ENCODE measurements around the gene TRIM75. TPM values are rescaled to one million over a fixed set of nuclear protein-coding genes. Genes with fewer than 3 reads are reported as not detected.
"Not testable (repeated sequence)": the region's sequence is repeated elsewhere in the genome, so short reads cannot be mapped to it uniquely, and the experiment has no call there.

TRIM75 gene
- total RNA-seq, 2 donors from 2014 or later = not detected

DNA sequence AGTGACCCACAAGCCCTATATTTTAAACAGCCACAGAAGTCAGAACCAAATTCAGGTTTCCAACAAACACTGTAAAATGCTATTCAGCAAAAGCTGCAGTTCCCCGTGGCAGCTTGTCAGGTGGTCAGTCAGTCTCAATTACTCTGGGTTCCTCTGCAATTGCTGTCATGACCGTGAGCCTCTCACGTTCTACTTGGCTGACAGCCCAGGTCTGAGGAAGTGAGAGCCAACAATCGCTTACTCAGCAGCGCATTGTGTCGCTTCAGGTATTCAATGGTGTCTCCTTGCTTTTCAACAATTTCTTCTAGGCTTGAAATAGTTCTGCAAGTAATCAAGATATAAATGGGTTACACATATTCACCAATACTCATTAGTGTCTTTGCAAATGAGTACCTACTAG lies 25.8 kb downstream of the TRIM75 start:
- Histone ChIP-seq H3K27ac (no peak overlapping the region), H3K36me3 (no peaks in the 10 kb centered on the region), H3K4me1 (no peaks in the 10 kb centered on the region), H3K9ac (ENCODE audit: low read depth in 2 of 2, low read length in 2 of 2) (no peak overlapping the region), H3K9me3 (no peaks in the 10 kb centered on the region), H3K27me3 (no peaks in the 10 kb centered on the region), H3K4me3 (no peak overlapping the region)
- DNase-seq = peak; percentile 83
- TF ChIP-seq, protein P1, sequence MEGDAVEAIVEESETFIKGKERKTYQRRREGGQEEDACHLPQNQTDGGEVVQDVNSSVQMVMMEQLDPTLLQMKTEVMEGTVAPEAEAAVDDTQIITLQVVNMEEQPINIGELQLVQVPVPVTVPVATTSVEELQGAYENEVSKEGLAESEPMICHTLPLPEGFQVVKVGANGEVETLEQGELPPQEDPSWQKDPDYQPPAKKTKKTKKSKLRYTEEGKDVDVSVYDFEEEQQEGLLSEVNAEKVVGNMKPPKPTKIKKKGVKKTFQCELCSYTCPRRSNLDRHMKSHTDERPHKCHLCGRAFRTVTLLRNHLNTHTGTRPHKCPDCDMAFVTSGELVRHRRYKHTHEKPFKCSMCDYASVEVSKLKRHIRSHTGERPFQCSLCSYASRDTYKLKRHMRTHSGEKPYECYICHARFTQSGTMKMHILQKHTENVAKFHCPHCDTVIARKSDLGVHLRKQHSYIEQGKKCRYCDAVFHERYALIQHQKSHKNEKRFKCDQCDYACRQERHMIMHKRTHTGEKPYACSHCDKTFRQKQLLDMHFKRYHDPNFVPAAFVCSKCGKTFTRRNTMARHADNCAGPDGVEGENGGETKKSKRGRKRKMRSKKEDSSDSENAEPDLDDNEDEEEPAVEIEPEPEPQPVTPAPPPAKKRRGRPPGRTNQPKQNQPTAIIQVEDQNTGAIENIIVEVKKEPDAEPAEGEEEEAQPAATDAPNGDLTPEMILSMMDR (IDR thresholded peaks at IDR 0.05) = no peak
- intact Hi-C loops (cut with DNase I) = no loop called here

DNA sequence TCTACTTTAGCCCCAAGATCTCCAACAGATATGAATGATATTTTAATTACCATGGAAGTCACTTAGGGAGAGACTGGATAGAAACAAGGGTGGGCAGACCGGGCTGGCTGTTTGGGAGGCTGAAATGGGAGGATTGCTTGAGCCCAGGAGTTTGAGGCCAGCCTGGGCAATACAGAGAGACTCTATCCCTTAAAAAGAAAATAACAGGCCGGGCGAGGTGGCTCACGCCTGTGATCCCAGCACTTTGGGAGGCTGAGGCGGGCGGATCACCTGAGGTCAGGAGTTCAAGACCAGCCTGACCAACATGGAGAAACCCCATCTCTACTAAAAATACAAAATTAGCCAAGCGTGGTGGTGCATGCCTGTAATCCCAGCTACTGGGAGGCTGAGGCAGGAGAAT lies 31.1 kb downstream of the TRIM75 start:
- H3K27me3 ChIP-seq; H3K27ac ChIP-seq; H3K4me3 ChIP-seq; DNase-seq; H3K36me3 ChIP-seq; H3K9me3 ChIP-seq; H3K4me1 ChIP-seq; H3K9ac ChIP-seq (ENCODE audit: low read depth in 2 of 2, low read length in 2 of 2): not testable (repeated sequence)
- intact Hi-C loops (cut with DNase I) = loop anchor here (10.0 kb wide), 1 partner anchor 130 kb away; no protein-coding TSS in a partner anchor

DNA sequence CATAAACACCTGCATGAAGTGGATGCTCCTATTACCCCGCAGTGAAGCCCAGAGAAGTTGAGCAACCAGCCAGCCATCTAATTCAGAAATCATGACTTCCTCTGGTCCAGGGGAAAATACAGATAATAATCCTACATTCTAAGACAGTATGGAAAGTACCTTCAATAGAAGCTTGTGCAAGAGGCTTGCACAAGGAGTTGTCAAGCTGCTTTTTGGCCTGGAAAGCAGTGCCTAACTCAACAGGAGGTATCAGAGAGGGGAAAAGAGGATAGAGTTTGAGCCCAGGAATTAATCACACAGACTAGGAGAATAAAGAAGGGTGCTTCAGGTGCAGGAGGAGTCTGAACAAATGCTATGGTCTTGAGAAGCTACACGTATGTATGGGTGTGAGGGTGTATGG lies 32.3 kb downstream of the TRIM75 start:
- DNase-seq = no peak
- no peak overlapping the region for H3K9ac ChIP-seq (ENCODE audit: low read depth in 2 of 2, low read length in 2 of 2)
- no peak overlapping the region for H3K27ac ChIP-seq
- no peaks in the 10 kb centered on the region for H3K9me3 ChIP-seq
- intact Hi-C loops (cut with DNase I) = loop anchor here (10.0 kb wide), 1 partner anchor 131 kb away; no protein-coding TSS in a partner anchor
- H3K36me3 ChIP-seq = no peaks in the 10 kb centered on the region
- H3K4me3 ChIP-seq = no peak overlapping the region
- TF ChIP-seq, protein P1 (IDR thresholded peaks at IDR 0.05) = no peak
- H3K27me3 ChIP-seq = no peaks in the 10 kb centered on the region
- H3K4me1 ChIP-seq = no peaks in the 10 kb centered on the region

DNA sequence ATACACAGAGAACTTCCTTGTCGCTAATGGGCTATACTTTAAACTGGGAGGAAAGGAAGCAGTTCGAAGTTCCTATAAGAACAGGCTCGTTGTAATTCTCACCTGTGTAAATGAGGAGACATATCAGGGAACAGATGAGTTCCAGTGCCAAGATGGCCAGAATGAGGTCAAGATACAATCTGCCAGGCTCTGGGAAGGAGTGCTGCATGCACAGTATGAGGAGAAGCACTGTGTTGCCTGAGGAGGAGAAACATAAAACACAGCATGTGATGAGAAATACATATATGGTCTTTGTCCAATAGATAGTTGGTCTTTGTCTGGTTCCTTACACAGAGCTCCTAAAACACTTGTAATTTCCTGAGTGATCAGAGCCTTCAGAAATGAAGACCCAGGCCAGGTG lies 34.7 kb downstream of the TRIM75 start:
- no peaks in the 10 kb centered on the region for H3K36me3 ChIP-seq
- intact Hi-C loops (cut with DNase I) = loop anchor here (10.0 kb wide), 1 partner anchor 134 kb away; no protein-coding TSS in a partner anchor
- DNase-seq = no peak
- TF ChIP-seq, protein P1 (IDR thresholded peaks at IDR 0.05) = no peak
- no peak overlapping the region for H3K9ac ChIP-seq (ENCODE audit: low read depth in 2 of 2, low read length in 2 of 2)
- H3K4me3 ChIP-seq = no peak overlapping the region
- no peaks in the 10 kb centered on the region for H3K4me1 ChIP-seq
- H3K27me3 ChIP-seq = no peaks in the 10 kb centered on the region
- no peak overlapping the region for H3K27ac ChIP-seq
- no peaks in the 10 kb centered on the region for H3K9me3 ChIP-seq

DNA sequence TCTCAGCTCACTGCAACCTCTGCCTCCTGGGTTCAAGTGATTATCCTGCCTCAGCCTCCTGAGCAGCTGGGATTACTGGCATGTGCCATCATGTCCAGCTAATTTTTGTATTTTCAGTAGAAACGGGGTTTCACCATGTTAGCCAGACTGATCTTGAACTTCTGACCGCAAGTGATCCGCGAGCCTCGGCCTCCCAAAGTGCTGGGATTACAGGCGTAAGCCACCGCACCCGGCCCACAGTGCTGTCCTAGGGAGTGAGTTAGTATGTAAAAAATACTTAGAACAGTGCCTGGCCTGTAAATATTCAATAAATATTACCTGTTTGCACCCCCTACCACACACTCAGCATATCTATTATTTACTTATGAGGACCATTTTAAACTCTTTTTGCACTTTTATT lies 38.5 kb downstream of the TRIM75 start:
- not testable (repeated sequence) for H3K4me1 ChIP-seq; DNase-seq; H3K36me3 ChIP-seq; H3K9me3 ChIP-seq; H3K9ac ChIP-seq (ENCODE audit: low read depth in 2 of 2, low read length in 2 of 2); H3K4me3 ChIP-seq; H3K27ac ChIP-seq; H3K27me3 ChIP-seq
- intact Hi-C loops (cut with DNase I) = loop anchor here (10.0 kb wide), 1 partner anchor 307 kb away; no protein-coding TSS in a partner anchor

DNA sequence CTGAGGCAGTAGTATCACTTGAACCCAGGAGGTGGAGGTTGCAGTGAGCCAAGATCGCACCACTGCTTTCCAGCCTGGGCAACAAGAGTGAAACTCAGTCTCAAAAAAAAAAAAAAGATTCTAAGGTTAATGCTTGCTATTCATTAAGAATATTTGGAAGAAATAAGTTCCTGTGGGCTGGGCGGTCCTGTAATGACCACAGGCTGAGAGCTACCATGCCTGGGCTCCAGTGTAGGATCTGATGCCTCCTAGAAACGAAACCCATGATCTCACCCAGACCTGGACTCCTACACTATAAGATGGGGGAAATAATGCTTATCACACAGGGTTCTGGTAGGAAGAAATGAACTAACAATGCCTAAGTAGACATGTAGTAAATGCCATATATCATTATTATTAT lies 41.2 kb downstream of the TRIM75 start:
- Histone ChIP-seq H3K9ac (ENCODE audit: low read depth in 2 of 2, low read length in 2 of 2) (no peak overlapping the region), H3K27ac (no peak overlapping the region), H3K27me3 (no peaks in the 10 kb centered on the region), H3K9me3 (no peaks in the 10 kb centered on the region), H3K4me3 (no peak overlapping the region), H3K36me3 (no peaks in the 10 kb centered on the region), H3K4me1 (no peaks in the 10 kb centered on the region)
- intact Hi-C loops (cut with DNase I) = loop anchor here (10.0 kb wide), 1 partner anchor 310 kb away; no protein-coding TSS in a partner anchor
- TF ChIP-seq, protein P1 (IDR thresholded peaks at IDR 0.05) = no peak
- no peak for DNase-seq
